Fibroblast of villous mesenchyme (primary cell): ENCODE data around the gene CLDN16. TPM values are rescaled to one million over a fixed set of nuclear protein-coding genes. Genes with fewer than 3 reads are reported as not detected.

Experiments
- DNase-seq: peaks from one replicate; pipeline ENCODE4 v3.0.0-alpha.2; 2010; ENCODE audit warnings: low read depth
- H3K4me3 ChIP-seq: 2 replicates; pipeline ENCODE4 v1.5.1; 2011; ENCODE audit warnings: low read depth, mild to moderate bottlenecking, low read length
- CTCF ChIP-seq: IDR thresholded peaks from 2 replicates; pipeline ENCODE4 v1.5.1; 2012; ENCODE audit warnings: low read depth, mild to moderate bottlenecking, low read length; ENCODE audit not compliant: insufficient read depth
- total RNA-seq: library from RNA; depleted of rRNA; stranded (reverse); fragments of >200 nt; gene quantifications from 2 replicates; pipeline ENCODE4 v1.2.3, GENCODE V29; 2012

CLDN16 gene, protein sequence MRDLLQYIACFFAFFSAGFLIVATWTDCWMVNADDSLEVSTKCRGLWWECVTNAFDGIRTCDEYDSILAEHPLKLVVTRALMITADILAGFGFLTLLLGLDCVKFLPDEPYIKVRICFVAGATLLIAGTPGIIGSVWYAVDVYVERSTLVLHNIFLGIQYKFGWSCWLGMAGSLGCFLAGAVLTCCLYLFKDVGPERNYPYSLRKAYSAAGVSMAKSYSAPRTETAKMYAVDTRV
- under 0.01 and 0.43 TPM in 2 replicates for total RNA-seq

DNA sequence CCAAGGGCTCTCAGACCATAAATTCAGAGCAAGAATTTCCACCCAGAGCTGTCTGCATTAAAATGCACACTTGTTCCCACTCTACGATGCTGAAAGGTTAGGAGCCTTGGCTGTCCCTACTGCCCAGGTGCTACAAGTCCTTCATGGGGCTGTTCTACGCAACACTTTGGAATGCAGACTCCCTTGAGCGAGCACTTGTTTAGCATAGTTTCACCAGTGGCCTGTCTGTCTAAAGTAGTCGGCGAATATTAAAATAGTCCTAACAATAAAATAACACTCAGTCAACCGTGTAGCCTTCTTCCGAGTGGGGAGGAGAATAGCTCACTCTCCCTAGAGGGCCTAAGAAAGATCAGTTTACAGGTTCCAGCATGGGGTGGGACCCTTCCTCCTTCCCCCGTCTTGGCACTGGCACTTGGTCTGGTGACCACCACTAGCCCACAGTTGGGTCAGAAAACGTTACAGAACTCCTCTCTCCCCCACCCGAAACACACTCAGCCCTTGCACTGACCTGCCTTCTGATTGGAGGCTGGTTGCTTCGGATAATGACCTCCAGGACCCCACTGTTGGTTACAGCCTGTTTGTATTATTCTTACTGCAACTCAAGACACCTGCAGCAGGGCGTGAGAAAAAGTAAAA, at the start of gene CLDN16:
Gene CLDN16, plus strand, starts transcription at position 586 of the 636 bp plus-strand sequence. CDS start 167 bp downstream, outside the sequence.
- TF ChIP-seq CTCF = no peak
- DNase-seq = no peak
- no peak within 1 kb of the TSS for H3K4me3 ChIP-seq

DNA sequence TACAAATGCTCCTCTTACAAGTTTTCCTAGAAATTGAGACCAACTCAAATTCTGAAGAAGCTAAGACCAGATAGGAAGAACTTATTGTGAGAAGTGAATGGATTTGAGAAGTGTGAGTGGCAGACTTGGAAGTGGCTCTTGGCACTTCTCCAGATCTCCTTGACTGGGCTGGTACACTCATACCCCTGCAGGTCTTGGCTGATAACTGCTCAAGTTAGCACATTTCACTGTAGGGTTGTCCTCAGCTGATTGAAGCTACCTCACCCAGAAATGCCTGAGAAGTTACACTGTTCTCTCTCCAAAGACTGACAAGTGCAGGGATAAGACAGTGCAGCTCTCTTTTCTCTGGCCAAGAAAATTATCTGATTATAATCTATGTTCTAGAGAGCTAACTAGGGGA, 49.2 kb upstream of the CLDN16 start:
- DNase-seq = no peak
- no peak overlapping the region for H3K4me3 ChIP-seq
- no peak for TF ChIP-seq CTCF

GRCh38 chr3:190339130-190339529, 48.8 kb upstream of the CLDN16 start:
- peak; percentile 48 for DNase-seq
- H3K4me3 ChIP-seq = no peak overlapping the region
- TF ChIP-seq CTCF = peak; percentile 30

DNA sequence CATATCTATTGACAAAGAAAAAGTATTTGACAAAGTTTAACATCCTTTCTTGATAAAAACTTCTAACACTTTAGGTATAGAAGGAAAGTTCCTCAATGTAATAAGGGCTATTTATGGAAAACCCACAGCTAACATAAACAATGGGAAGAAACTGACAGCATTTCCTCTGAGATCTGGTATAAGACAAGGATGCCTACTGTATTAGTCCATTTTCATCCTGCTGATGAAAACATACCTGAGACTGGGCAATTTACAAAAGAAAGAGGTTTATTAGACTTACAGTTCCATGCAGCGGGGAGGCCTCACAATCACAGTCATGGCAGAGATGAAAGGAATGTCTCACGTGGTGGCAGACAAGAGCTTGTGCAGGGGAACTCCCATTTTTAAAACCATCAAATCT, 47.9 kb upstream of the CLDN16 start:
- peak; percentile 28 for DNase-seq
- no peak for TF ChIP-seq CTCF
- H3K4me3 ChIP-seq = no peak overlapping the region

DNA sequence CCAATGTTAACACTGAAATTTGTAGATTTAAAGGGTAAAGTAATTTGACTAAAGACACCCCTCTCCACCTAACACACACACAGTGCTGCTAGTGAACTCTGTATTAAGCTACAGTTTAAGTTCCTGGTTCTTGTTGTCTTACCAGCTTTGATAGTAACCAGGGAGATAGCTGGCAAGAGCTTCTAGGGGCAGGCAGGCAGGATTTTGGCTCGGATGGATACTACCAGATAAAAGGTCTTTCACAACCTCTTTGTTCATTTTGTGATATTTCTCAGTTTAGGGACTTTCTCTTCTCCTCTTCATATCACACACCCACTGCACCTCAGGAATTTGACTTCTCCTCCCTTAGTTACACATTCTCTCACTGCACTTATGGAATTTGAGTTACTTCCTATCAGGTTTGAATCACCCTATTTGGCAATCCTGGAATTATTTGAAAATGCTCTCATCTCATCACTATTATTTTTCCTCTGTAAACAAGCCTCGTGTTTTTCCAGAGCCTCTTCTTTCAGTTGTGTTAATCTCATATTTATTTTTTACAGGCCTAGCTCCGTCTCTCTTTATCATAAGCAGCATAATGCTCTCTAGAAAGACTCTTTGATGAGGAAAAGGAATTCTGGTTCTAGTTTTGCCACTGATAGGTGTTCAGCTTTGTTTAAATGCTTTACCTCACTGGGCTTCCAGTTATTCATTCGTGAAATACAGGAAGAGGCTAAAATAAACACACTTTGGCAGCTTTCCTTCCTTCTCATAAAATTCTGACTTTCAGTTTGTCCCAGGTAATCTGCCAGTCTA, 42.7 kb upstream of the CLDN16 start:
- peak overlapping the region; percentile 9 for H3K4me3 ChIP-seq
- DNase-seq = peak; percentile 91
- TF ChIP-seq CTCF = no peak

DNA sequence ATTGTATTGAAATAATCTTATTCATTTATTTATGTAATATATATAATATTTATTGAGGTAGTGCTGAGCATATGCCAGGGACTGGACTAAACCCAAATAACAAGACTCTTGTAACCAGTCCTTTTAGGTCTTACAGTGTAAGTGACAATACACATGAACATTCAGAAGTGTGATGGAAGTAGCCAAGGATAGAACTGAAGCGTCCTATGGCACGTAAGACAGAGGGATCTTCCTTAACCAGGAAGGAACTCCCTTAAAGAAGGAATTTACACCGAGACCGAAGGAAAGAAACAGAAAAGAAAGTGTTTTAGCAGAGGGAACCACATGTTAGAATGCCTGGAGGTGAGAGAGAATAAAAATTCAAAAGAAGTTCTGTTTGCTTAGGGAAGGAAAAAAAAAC, 42.1 kb upstream of the CLDN16 start:
- no peak for DNase-seq
- peak overlapping the region; percentile 9 for H3K4me3 ChIP-seq
- no peak for TF ChIP-seq CTCF
